ENCODE data around the gene ITPK1. TPM values are rescaled to one million over a fixed set of nuclear protein-coding genes. Genes with fewer than 3 reads are reported as not detected.
"Not testable (repeated sequence)": the region's sequence is repeated elsewhere in the genome, so short reads cannot be mapped to it uniquely, and the experiment has no call there.

ITPK1 gene
- polyA plus RNA-seq (2013, experiment 1 of 2) = 52.6 TPM
- 47.7 TPM for polyA plus RNA-seq (2013, experiment 2 of 2)

- Histone ChIP-seq H3K36me3 (ENCODE audit: insufficient read depth, low read length) (no peaks in the 10 kb centered on the region), H3K4me1 (ENCODE audit: insufficient read depth, low read length) (peaks cover 15% of the 10 kb centered on the region; the same call in 1 of the 2 replicates), H3K9me3 (ENCODE audit: insufficient read depth, low read depth, low read length) (no peaks in the 10 kb centered on the region), H3K9ac (ENCODE audit: low read depth, low read length) (peak within 1 kb of the TSS; percentile 77), H3K27ac (ENCODE audit: low read depth, low read length) (peak within 1 kb of the TSS; percentile 89), H3K27me3 (ENCODE audit: insufficient read depth, low read length) (peaks cover 9% of the 10 kb centered on the region), H3K4me3 (ENCODE audit: low read length) (peak within 1 kb of the TSS; percentile 92)
- WGBS = under 1% methylated on average over 75 of the region's 77 CpGs
Measured at GRCh38 chr14:93115821-93116675, at the start of gene ITPK1. ITPK1 (minus strand) TSS chr14:93115925; CDS start chr14:93115163, 762 bp downstream.

- Histone ChIP-seq H3K4me1 (ENCODE audit: insufficient read depth, low read length) (no peaks in the 10 kb centered on the region), H3K36me3 (ENCODE audit: insufficient read depth, low read length) (no peaks in the 10 kb centered on the region)
Measured at GRCh38 chr14:93163564-93163963, 47.8 kb upstream of the ITPK1 start.

GRCh38 chr14:93161411-93161940 lies 45.8 kb upstream of the ITPK1 start:
- H3K4me3 ChIP-seq (ENCODE audit: low read length) = no peak overlapping the region
- 89% methylated on average over 4 of the region's 4 CpGs for WGBS
- H3K9ac ChIP-seq (ENCODE audit: low read depth, low read length) = no peak overlapping the region
- H3K4me1 ChIP-seq (ENCODE audit: insufficient read depth, low read length) = no peaks in the 10 kb centered on the region
- H3K36me3 ChIP-seq (ENCODE audit: insufficient read depth, low read length) = no peaks in the 10 kb centered on the region
- H3K27me3 ChIP-seq (ENCODE audit: insufficient read depth, low read length) = no peaks in the 10 kb centered on the region
- no peaks in the 10 kb centered on the region for H3K9me3 ChIP-seq (ENCODE audit: insufficient read depth, low read depth, low read length)
- H3K27ac ChIP-seq (ENCODE audit: low read depth, low read length) = no peak overlapping the region

More at GRCh38 chr14:93163564-93163963, 47.8 kb upstream of the ITPK1 start:
- Histone ChIP-seq H3K4me3 (ENCODE audit: low read length) (no peak overlapping the region), H3K27me3 (ENCODE audit: insufficient read depth, low read length) (no peaks in the 10 kb centered on the region), H3K9me3 (ENCODE audit: insufficient read depth, low read depth, low read length) (no peaks in the 10 kb centered on the region), H3K9ac (ENCODE audit: low read depth, low read length) (no peak overlapping the region), H3K27ac (ENCODE audit: low read depth, low read length) (no peak overlapping the region)
- 64% methylated on average over 3 of the region's 5 CpGs for WGBS

GRCh38 chr14:93160353-93160801 lies 44.7 kb upstream of the ITPK1 start:
- Histone ChIP-seq H3K27me3 (ENCODE audit: insufficient read depth, low read length) (no peaks in the 10 kb centered on the region), H3K27ac (ENCODE audit: low read depth, low read length) (no peak overlapping the region), H3K4me3 (ENCODE audit: low read length) (no peak overlapping the region), H3K4me1 (ENCODE audit: insufficient read depth, low read length) (no peaks in the 10 kb centered on the region), H3K9ac (ENCODE audit: low read depth, low read length) (no peak overlapping the region), H3K36me3 (ENCODE audit: insufficient read depth, low read length) (no peaks in the 10 kb centered on the region), H3K9me3 (ENCODE audit: insufficient read depth, low read depth, low read length) (no peaks in the 10 kb centered on the region)
- WGBS = 55% methylated on average over 3 of the region's 4 CpGs

- H3K36me3 ChIP-seq (ENCODE audit: insufficient read depth, low read length); H3K9me3 ChIP-seq (ENCODE audit: insufficient read depth, low read depth, low read length); H3K4me1 ChIP-seq (ENCODE audit: insufficient read depth, low read length); H3K27ac ChIP-seq (ENCODE audit: low read depth, low read length); H3K9ac ChIP-seq (ENCODE audit: low read depth, low read length); H3K27me3 ChIP-seq (ENCODE audit: insufficient read depth, low read length); H3K4me3 ChIP-seq (ENCODE audit: low read length): not testable (repeated sequence)
- WGBS = 95% methylated on average over 2 of the region's 5 CpGs
Measured at GRCh38 chr14:93159625-93160352, 44.1 kb upstream of the ITPK1 start.

GRCh38 chr14:93158349-93158748 lies 42.6 kb upstream of the ITPK1 start:
- not testable (repeated sequence) for H3K27me3 ChIP-seq (ENCODE audit: insufficient read depth, low read length); H3K36me3 ChIP-seq (ENCODE audit: insufficient read depth, low read length); H3K27ac ChIP-seq (ENCODE audit: low read depth, low read length); H3K4me3 ChIP-seq (ENCODE audit: low read length); H3K9ac ChIP-seq (ENCODE audit: low read depth, low read length); H3K4me1 ChIP-seq (ENCODE audit: insufficient read depth, low read length); H3K9me3 ChIP-seq (ENCODE audit: insufficient read depth, low read depth, low read length)
- 91% methylated on average over 6 of the region's 7 CpGs for WGBS

GRCh38 chr14:93156693-93157369 lies 41.1 kb upstream of the ITPK1 start:
- no peak overlapping the region for H3K27ac ChIP-seq (ENCODE audit: low read depth, low read length)
- H3K9ac ChIP-seq (ENCODE audit: low read depth, low read length) = no peak overlapping the region
- no peaks in the 10 kb centered on the region for H3K36me3 ChIP-seq (ENCODE audit: insufficient read depth, low read length)
- H3K4me1 ChIP-seq (ENCODE audit: insufficient read depth, low read length) = no peaks in the 10 kb centered on the region
- WGBS = 91% methylated on average over 7 of the region's 8 CpGs
- H3K4me3 ChIP-seq (ENCODE audit: low read length) = no peak overlapping the region
- no peaks in the 10 kb centered on the region for H3K27me3 ChIP-seq (ENCODE audit: insufficient read depth, low read length)
- H3K9me3 ChIP-seq (ENCODE audit: insufficient read depth, low read depth, low read length) = no peaks in the 10 kb centered on the region

- Histone ChIP-seq H3K36me3 (ENCODE audit: insufficient read depth, low read length) (no peaks in the 10 kb centered on the region), H3K27ac (ENCODE audit: low read depth, low read length) (no peak overlapping the region), H3K4me3 (ENCODE audit: low read length) (no peak overlapping the region), H3K27me3 (ENCODE audit: insufficient read depth, low read length) (no peaks in the 10 kb centered on the region), H3K9ac (ENCODE audit: low read depth, low read length) (no peak overlapping the region), H3K4me1 (ENCODE audit: insufficient read depth, low read length) (no peaks in the 10 kb centered on the region), H3K9me3 (ENCODE audit: insufficient read depth, low read depth, low read length) (no peaks in the 10 kb centered on the region)
- WGBS = 89% methylated on average over 2 of the region's 2 CpGs
Measured at GRCh38 chr14:93155667-93156066, 39.9 kb upstream of the ITPK1 start.

- Histone ChIP-seq H3K9ac (ENCODE audit: low read depth, low read length) (no peak overlapping the region), H3K27ac (ENCODE audit: low read depth, low read length) (no peak overlapping the region)
- WGBS = 94% methylated on average over 6 of the region's 7 CpGs
Measured at GRCh38 chr14:93153121-93153520, 37.4 kb upstream of the ITPK1 start.

GRCh38 chr14:93150227-93151208 lies 34.8 kb upstream of the ITPK1 start:
- H3K9me3 ChIP-seq (ENCODE audit: insufficient read depth, low read depth, low read length) = no peaks in the 10 kb centered on the region
- H3K36me3 ChIP-seq (ENCODE audit: insufficient read depth, low read length) = no peaks in the 10 kb centered on the region
- no peaks in the 10 kb centered on the region for H3K27me3 ChIP-seq (ENCODE audit: insufficient read depth, low read length)
- H3K4me1 ChIP-seq (ENCODE audit: insufficient read depth, low read length) = no peaks in the 10 kb centered on the region
- 54% methylated on average over 16 of the region's 16 CpGs for WGBS
- H3K27ac ChIP-seq (ENCODE audit: low read depth, low read length) = no peak overlapping the region
- H3K9ac ChIP-seq (ENCODE audit: low read depth, low read length) = no peak overlapping the region
- H3K4me3 ChIP-seq (ENCODE audit: low read length) = no peak overlapping the region

More at GRCh38 chr14:93153121-93153520, 37.4 kb upstream of the ITPK1 start:
- no peak overlapping the region for H3K4me3 ChIP-seq (ENCODE audit: low read length)
- H3K27me3 ChIP-seq (ENCODE audit: insufficient read depth, low read length) = no peaks in the 10 kb centered on the region
- H3K36me3 ChIP-seq (ENCODE audit: insufficient read depth, low read length) = no peaks in the 10 kb centered on the region
- H3K9me3 ChIP-seq (ENCODE audit: insufficient read depth, low read depth, low read length) = no peaks in the 10 kb centered on the region
- H3K4me1 ChIP-seq (ENCODE audit: insufficient read depth, low read length) = no peaks in the 10 kb centered on the region
